ENCODE results near the gene RTP4.
A peak's percentile ranks its signal among the peaks of the same experiment; 100 is the strongest.
"Not testable (repeated sequence)": the region's sequence is repeated elsewhere in the genome, so short reads cannot be mapped to it uniquely, and the experiment has no call there.

RTP4 gene

DNA sequence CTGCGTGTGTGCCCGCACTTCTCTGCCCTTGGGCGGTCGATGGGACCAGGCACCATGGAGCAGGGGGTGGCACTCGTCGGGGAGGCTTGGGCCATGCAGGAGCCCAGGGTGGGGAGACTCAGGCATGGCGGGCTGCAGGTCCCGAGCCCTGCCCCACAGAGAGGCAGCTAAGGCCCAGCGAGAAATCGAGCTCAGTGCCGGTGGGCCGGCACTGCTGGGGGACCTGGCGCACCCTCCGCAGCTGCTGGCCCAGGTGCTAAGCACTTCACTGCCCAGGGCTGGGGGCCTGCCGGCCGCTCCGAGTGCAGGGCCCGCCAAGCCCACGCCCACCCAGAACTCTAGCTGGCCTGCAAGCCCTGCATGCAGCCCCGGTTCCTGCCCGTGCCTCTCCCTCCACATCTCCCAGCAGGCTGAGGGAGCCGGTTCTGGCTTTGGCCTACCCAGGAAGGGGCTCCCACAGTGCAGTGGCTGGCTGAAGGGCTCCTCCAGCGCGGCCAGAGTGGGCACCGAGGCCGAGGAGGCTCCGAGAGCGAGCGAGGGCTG, 553 bp upstream of the RTP4 start:
- peak; percentile 39 for FAIRE-seq
- DNase-seq (ENCODE audit: insufficient read length, low spot score): no peak

GRCh38 chr3:187369089-187369447, 883 bp downstream of the RTP4 start:
- no peak for FAIRE-seq
- peak; percentile 12 for DNase-seq (ENCODE audit: insufficient read length, low spot score)

DNA sequence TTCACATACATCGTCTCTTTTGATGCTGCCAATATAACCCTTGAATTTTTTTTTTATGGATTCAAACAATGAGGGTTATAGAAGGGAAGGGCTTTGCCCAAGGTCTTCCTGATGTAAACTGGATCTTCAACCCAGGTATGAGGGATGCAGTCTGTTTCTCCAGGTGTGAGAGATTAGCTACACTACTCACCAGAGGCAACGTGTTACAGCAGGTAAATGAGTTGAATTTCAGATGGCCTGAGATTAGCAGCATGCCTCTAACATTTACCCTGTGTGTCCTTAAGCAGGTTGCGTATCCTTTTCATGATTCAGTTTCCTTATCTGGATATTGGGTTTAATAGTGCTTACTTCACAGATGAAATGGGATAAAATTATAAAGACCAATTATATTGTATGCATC, 1.9 kb downstream of the RTP4 start:
- FAIRE-seq (no peak), DNase-seq (ENCODE audit: insufficient read length, low spot score) (no peak)

- no peak for FAIRE-seq
Measured at GRCh38 chr3:187375581-187375980, 7.4 kb downstream of the RTP4 start.

GRCh38 chr3:187377842-187378241, 9.7 kb downstream of the RTP4 start:
- DNase-seq (ENCODE audit: insufficient read length, low spot score) (no peak), FAIRE-seq (no peak)

More at GRCh38 chr3:187375581-187375980, 7.4 kb downstream of the RTP4 start:
- DNase-seq (ENCODE audit: insufficient read length, low spot score): no peak

DNA sequence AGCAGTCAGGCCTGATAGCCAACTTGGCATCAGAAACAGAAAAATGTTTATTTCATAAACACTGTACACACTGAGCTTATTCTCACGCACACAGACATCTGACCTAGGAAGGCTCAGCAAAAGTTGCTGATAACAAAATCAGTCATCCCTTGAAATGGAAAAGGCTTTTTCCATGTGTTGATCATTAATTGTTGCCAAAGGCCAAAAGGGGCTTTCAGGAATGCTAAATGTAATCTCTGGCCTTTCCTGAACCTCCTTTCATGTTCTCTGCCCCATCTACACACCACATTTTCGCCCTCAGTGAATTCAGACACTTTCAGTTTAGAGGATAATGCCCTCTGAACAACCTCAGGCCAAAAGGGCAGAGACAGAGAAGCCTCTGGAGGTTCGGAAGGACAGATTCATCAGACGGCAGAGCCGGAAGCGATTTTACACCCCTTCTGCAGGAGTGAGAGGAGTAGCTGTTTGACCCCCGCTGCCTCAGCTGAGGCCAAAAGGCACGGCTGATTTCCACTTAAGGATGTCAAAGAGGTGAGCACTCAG, 14.5 kb downstream of the RTP4 start:
- no peak for FAIRE-seq

GRCh38 chr3:187383246-187383645, 15.1 kb downstream of the RTP4 start:
- FAIRE-seq (no peak), DNase-seq (ENCODE audit: insufficient read length, low spot score) (no peak)

More for the DNA sequence above, 14.5 kb downstream of the RTP4 start:
- no peak for DNase-seq (ENCODE audit: insufficient read length, low spot score)

GRCh38 chr3:187385296-187385695, 17.1 kb downstream of the RTP4 start:
- FAIRE-seq (no peak), DNase-seq (ENCODE audit: insufficient read length, low spot score) (no peak)

- DNase-seq (ENCODE audit: insufficient read length, low spot score) (no peak), FAIRE-seq (no peak)
Measured at GRCh38 chr3:187396661-187397060, 28.5 kb downstream of the RTP4 start.

DNA sequence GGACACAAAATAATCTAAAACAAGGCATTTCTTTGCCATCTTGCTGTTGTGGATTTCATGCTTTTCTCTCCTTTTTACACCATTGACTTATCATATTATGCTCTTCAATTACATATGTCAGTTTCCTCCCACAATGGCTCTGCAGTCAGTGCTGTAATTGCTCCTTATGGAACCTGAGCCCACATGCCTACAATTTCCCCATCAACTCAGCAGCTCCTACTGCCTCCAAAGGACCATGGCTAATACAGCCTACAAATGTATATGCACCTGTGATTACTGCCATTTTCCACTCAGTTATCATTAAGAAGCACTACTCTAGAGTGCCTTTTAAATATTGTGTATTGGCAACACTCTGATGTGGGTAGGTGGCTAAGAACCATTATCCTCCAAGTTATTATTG, 30.8 kb downstream of the RTP4 start:
- DNase-seq (ENCODE audit: insufficient read length, low spot score) (no peak), FAIRE-seq (no peak)

DNA sequence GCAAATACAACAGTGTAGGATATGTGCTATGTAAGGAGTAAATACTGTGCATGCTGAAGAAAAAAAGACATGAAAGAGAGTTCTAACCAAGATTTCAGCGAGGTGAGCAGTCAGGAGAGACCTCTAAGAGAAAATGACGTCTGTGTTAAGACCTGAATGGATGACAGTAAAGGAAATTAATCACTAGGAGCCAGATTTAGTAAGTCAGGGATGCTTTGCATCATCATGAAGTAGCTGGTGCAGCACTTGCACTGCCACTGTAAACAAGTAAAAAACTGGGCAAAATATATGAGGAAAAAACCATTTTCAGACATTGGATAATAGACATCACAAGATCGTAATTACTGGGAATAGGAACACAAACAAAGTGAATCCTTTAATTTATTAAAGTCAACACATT, 32.6 kb downstream of the RTP4 start:
- DNase-seq (ENCODE audit: insufficient read length, low spot score) (no peak), FAIRE-seq (no peak)

GRCh38 chr3:187401856-187402255, 33.7 kb downstream of the RTP4 start:
- no peak for FAIRE-seq
- DNase-seq (ENCODE audit: insufficient read length, low spot score): no peak

DNA sequence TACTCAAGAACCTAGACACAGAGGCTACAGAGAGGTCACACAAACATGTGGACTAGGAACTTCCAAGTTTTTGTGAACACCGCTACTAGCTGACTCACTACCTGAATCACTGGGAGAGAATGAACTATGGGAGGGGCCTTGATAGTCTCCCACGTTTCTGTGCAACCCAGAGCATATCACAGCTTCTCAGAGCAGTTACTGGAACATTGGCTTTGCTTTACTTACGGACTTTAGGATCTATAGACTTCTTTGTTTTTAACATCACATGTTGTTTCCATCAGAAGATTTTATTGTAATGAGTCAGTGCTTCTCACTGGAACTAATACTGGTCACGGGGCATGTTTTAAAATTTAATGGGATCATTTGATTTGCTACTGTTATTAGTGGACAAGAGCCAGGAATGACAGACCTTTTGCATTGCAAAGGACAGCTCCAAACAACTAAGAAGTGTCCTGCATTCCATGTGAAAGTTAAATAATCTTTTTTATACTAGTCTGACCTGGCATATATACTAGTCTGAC, 35.6 kb downstream of the RTP4 start:
- FAIRE-seq (peak; percentile 40), DNase-seq (ENCODE audit: insufficient read length, low spot score) (no peak)

DNA sequence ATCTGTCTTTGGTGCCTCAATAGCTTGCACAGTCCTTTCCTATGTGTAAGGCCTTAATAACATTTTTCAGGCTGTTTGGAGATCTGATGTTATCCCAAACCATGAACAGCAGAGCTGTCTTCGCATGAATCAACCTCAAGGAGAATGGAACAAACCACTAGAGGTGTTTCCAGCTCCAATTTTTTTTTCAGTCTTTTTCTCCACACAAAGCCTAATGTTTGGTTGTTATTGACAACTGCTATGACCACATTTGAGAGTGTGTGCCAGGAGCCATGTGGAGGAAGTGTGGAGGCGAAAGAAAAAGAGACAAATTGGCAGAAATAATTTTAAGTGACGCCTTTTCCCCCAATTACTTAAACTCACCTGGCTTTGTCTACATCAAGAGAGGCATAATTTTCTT, 38.7 kb downstream of the RTP4 start:
- DNase-seq (ENCODE audit: insufficient read length, low spot score) (no peak), FAIRE-seq (no peak)

DNA sequence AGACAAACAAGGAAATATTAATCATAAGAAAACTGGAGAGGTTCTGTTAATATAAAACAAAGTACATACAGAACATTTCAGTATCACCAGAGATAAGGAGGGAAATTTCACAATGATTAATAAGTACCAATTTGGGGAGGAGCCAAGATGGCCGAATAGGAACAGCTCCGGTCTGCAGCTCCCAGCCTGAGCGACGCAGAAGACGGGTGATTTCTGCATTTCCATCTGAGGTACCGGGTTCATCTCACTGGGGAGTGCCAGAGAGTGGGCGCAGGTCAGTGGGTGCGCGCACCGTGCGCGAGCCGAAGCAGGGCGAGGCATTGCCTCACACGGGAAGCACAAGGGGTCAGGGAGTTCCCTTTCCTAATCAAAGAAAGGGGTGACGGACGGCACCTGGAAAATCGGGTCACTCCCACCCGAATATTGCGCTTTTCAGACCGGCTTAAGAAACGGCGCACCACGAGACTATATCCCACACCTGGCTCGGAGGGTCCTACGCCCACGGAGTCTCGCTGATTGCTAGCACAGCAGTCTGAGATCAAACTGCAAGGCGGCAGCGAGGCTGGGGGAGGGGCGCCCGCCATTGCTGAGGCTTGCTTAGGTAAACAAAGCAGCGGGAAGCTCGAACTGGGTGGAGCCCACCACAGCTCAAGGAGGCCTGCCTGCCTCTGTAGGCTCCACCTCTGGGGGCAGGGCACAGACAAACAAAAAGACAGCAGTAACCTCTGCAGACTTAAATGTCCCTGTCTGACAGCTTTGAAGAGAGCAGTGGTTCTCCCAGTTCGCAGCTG, 44.0 kb downstream of the RTP4 start:
- not testable (repeated sequence) for DNase-seq (ENCODE audit: insufficient read length, low spot score); FAIRE-seq

Data from GM19239 (cell line).